H1 (cell line): ENCODE results near the gene MGAT5. TPM values are rescaled to one million over a fixed set of nuclear protein-coding genes. Genes with fewer than 3 reads are reported as not detected.

Source experiments
- CTCF ChIA-PET: fragments of 300-600 bp; sonication (Branson Sonifier 250); formaldehyde crosslinking; loops from one replicate; lab custom pipeline; 2021; ENCODE audit not compliant: partially characterized antibody; lab: Charles Lee
- POLR2A ChIA-PET: fragments of 300-600 bp; sonication (Branson Sonifier 250); formaldehyde crosslinking; loops from one replicate; lab custom pipeline; 2021; ENCODE audit warnings: inconsistent platforms; ENCODE audit not compliant: partially characterized antibody; lab: Charles Lee
- DNase-seq, 2 experiments: peaks; one replicate each; pipeline versions ENCODE4 v3.0.0 to v3.0.0-alpha.2; 2010 to 2022; ENCODE audit warnings: low spot score in 2 of 2, low read depth in 1 of 2, mixed read lengths in 1 of 2
- FAIRE-seq: peaks from 2 replicates; lab custom pipeline; 2011; peaks lifted over from hg19 to GRCh38; lab: Jason Lieb, UNC
- H2AFZ ChIP-seq: 2 replicates; pipeline ENCODE4 v1.8.1; 2012; ENCODE audit warnings: low read length, inconsistent platforms
- H2AK5ac ChIP-seq: 2 replicates; pipeline ENCODE4 v1.6.1; 2013; ENCODE audit warnings: low read depth, low read length
- H2BK120ac ChIP-seq: replicated peaks from 2 replicates; pipeline ENCODE3; 2013; ENCODE audit warnings: low read depth, low read length, inconsistent platforms
- H2BK12ac ChIP-seq: 2 replicates; pipeline ENCODE4 v1.6.1; 2013; ENCODE audit warnings: low read depth, low read length
- H2BK15ac ChIP-seq: 2 replicates; pipeline ENCODE4 v1.6.1; 2013; ENCODE audit warnings: low read length
- H2BK20ac ChIP-seq: 2 replicates; pipeline ENCODE4 v1.6.1; 2013; ENCODE audit warnings: low read length
- H2BK5ac ChIP-seq: 2 replicates; pipeline ENCODE4 v1.6.1; 2013; ENCODE audit warnings: low read depth, low read length
- H3K14ac ChIP-seq: 2 replicates; pipeline ENCODE4 v1.6.1; 2013; ENCODE audit warnings: inconsistent platforms; ENCODE audit not compliant: insufficient read length
- H3K18ac ChIP-seq: 2 replicates; pipeline ENCODE4 v1.6.1; 2013; ENCODE audit warnings: low read length; ENCODE audit errors: extremely low read depth
- H3K23ac ChIP-seq: 2 replicates; pipeline ENCODE4 v1.6.1; 2013; ENCODE audit warnings: inconsistent platforms; ENCODE audit not compliant: insufficient read length
- H3K23me2 ChIP-seq: 2 replicates; pipeline ENCODE4 v1.6.1; 2013; ENCODE audit warnings: low read depth, low read length
- H3K27ac ChIP-seq: 2 replicates; pipeline ENCODE4 v1.6.1; 2011; ENCODE audit warnings: low read depth, low read length, inconsistent platforms
- H3K27me3 ChIP-seq, 4 experiments: replicated peaks in 1 of 4; 1 replicate in 1 of 4; 2 replicates in 3 of 4; pipeline versions ENCODE4 v1.6.1 to v1.8.1; 2011 to 2013; ENCODE audit warnings: low read length in 3 of 4, mild to moderate bottlenecking in 3 of 4, inconsistent platforms in 2 of 4, mixed read lengths in 2 of 4, moderate library complexity in 1 of 4; ENCODE audit not compliant: control insufficient read depth in 3 of 4, insufficient read depth in 3 of 4; ENCODE audit errors: extremely low read depth in 1 of 4
- H3K36me3 ChIP-seq, 4 experiments: 2 replicates each; pipeline versions ENCODE4 v1.6.1 to v1.8.1; 2011 to 2013; ENCODE audit warnings: mild to moderate bottlenecking in 4 of 4, low read length in 3 of 4, moderate library complexity in 2 of 4, control low read depth in 1 of 4, inconsistent platforms in 1 of 4; ENCODE audit not compliant: insufficient read depth in 4 of 4, control insufficient read depth in 2 of 4
- H3K4ac ChIP-seq: replicated peaks from 2 replicates; pipeline ENCODE3; 2013; ENCODE audit warnings: low read length, low read depth, mixed read lengths, inconsistent platforms; ENCODE audit not compliant: insufficient read length
- H3K4me1 ChIP-seq, 4 experiments: replicated peaks in 1 of 4; 1 replicate in 1 of 4; 2 replicates in 3 of 4; pipeline versions ENCODE4 v1.6.1 to v1.8.1; 2011 to 2013; ENCODE audit warnings: low read length in 3 of 4, inconsistent platforms in 2 of 4, mixed read lengths in 1 of 4; ENCODE audit not compliant: insufficient read depth in 4 of 4, control insufficient read depth in 3 of 4
- H3K4me2 ChIP-seq, 2 experiments: 2 replicates each; pipeline versions ENCODE4 v1.6.1 to v1.8.1; 2011 to 2013; ENCODE audit warnings: low read depth in 2 of 2, low read length in 2 of 2, control low read depth in 1 of 2, inconsistent platforms in 1 of 2, mild to moderate bottlenecking in 1 of 2; ENCODE audit not compliant: insufficient read depth in 1 of 2
- H3K4me3 ChIP-seq, 4 experiments: fragments of 200-600, 300-600 bp in 1 of 4; sonication (generic), shearing (Covaris generic), sonication (Bioruptor Twin) in 1 of 4; 2 replicates each; pipeline versions ENCODE4 v1.5.1 to v1.8.1; 2011 to 2016; ENCODE audit warnings: low read length in 4 of 4, low read depth in 3 of 4, control low read depth in 2 of 4, inconsistent platforms in 2 of 4, mild to moderate bottlenecking in 2 of 4, mixed read lengths in 1 of 4, moderate library complexity in 1 of 4; ENCODE audit not compliant: insufficient read depth in 2 of 4; ENCODE audit errors: extremely low read depth in 1 of 4
- H3K56ac ChIP-seq: replicated peaks from 2 replicates; pipeline ENCODE3; 2013; ENCODE audit warnings: low read depth, mild to moderate bottlenecking, mixed read lengths, low read length, inconsistent platforms; ENCODE audit not compliant: insufficient read length
- H3K79me1 ChIP-seq: 2 replicates; pipeline ENCODE4 v1.6.1; 2013; ENCODE audit warnings: low read depth, low read length, control low read depth
- H3K79me2 ChIP-seq, 2 experiments: 2 replicates each; pipeline versions ENCODE4 v1.6.1 to v1.8.1; 2012 to 2013; ENCODE audit warnings: low read length in 2 of 2, mild to moderate bottlenecking in 2 of 2, inconsistent platforms in 1 of 2; ENCODE audit not compliant: insufficient read depth in 2 of 2, control insufficient read depth in 1 of 2
- H3K9ac ChIP-seq, 4 experiments: replicated peaks in 1 of 4; 1 replicate in 1 of 4; 2 replicates in 3 of 4; pipeline versions ENCODE4 v1.6.1 to v1.8.1; 2011 to 2013; ENCODE audit warnings: low read depth in 3 of 4, low read length in 3 of 4, control low read depth in 2 of 4, mild to moderate bottlenecking in 2 of 4, moderate library complexity in 2 of 4, inconsistent platforms in 1 of 4; ENCODE audit errors: extremely low read depth in 1 of 4
- H3K9me3 ChIP-seq, 2 experiments: 2 replicates each; pipeline versions ENCODE4 v1.6.1 to v1.8.1; 2012 to 2013; ENCODE audit warnings: mild to moderate bottlenecking in 2 of 2, moderate library complexity in 2 of 2, control low read depth in 1 of 2, inconsistent platforms in 1 of 2, low read depth in 1 of 2, low read length in 1 of 2, mixed read lengths in 1 of 2; ENCODE audit not compliant: insufficient read depth in 2 of 2
- H4K20me1 ChIP-seq, 2 experiments: replicated peaks in 1 of 2; 2 replicates each; pipeline versions ENCODE3 to v1.8.1; 2011 to 2013; ENCODE audit warnings: inconsistent platforms in 2 of 2, low read length in 2 of 2, mild to moderate bottlenecking in 1 of 2; ENCODE audit not compliant: insufficient read depth in 2 of 2, control insufficient read depth in 1 of 2
- H4K5ac ChIP-seq: 2 replicates; pipeline ENCODE4 v1.6.1; 2013; ENCODE audit warnings: low read length, low read depth, mixed read lengths, inconsistent platforms; ENCODE audit not compliant: insufficient read length
- H4K8ac ChIP-seq: 2 replicates; pipeline ENCODE4 v1.8.0; 2013; ENCODE audit warnings: mild to moderate bottlenecking, moderate library complexity, low read length, inconsistent platforms; ENCODE audit not compliant: insufficient read depth; ENCODE audit errors: extremely low read depth
- H4K91ac ChIP-seq: replicated peaks from 2 replicates; pipeline ENCODE3; 2013; ENCODE audit warnings: low read length, mixed read lengths, inconsistent platforms; ENCODE audit not compliant: insufficient read length
- BACH1 ChIP-seq: IDR thresholded peaks from 2 replicates; pipeline ENCODE4 v1.6.1; 2012; ENCODE audit warnings: low read length, improper control_type of control experiment
- BCL11A ChIP-seq, 2 experiments: IDR thresholded peaks; one replicate each; pipeline ENCODE4 v1.6.1; 2011; ENCODE audit warnings: low read depth in 2 of 2, low read length in 2 of 2, mild to moderate bottlenecking in 2 of 2
- SIN3A ChIP-seq, 2 experiments: IDR thresholded peaks in 1 of 2; conservative IDR thresholded peaks in 1 of 2; 2 replicates each; pipeline ENCODE4 v1.6.1; 2011 to 2012; ENCODE audit warnings: low read length in 2 of 2, improper control_type of control experiment in 1 of 2, low read depth in 1 of 2, mild to moderate bottlenecking in 1 of 2
- SIX5 ChIP-seq: IDR thresholded peaks from 2 replicates; pipeline ENCODE4 v1.6.1; 2011; ENCODE audit warnings: mild to moderate bottlenecking, low read depth, low read length
- WGBS, 2 experiments: shearing (Covaris generic) in 1 of 2; methylation state at CpG; one replicate each; pipeline versions ENCODE4 v1.1.6 to v1.1.7; 2013 to 2015; ENCODE audit warnings: low lambda C conversion rate in 2 of 2, mixed read lengths in 2 of 2, inconsistent platforms in 1 of 2, low coverage in 1 of 2, missing lambda C conversion rate in 1 of 2; ENCODE audit not compliant: insufficient replicate concordance in 2 of 2, insufficient coverage in 1 of 2, insufficient read length in 1 of 2; ENCODE audit errors: extremely low coverage in 1 of 2, missing lambda C conversion rate in 1 of 2; 5-methylcytosine and 5-hydroxymethylcytosine counted together
- polyA plus RNA-seq, 7 experiments: library from polyadenylated mRNA; depleted of rRNA in 3 of 7; stranded (reverse) in 5 of 7; unstranded in 2 of 7; fragments of >200 nt in 5 of 7; fragments of 200-250 nt in 2 of 7; gene quantifications; 1 replicate in 5 of 7; 2 replicates in 1 of 7; 4 replicates in 1 of 7; pipeline versions ENCODE4 v1.2.1 to v1.2.3, GENCODE V29; 2011 to 2013; ENCODE audit warnings: missing spikeins in 2 of 7, mixed read lengths in 2 of 7
- total RNA-seq: library from RNA; stranded (reverse); fragmentation: NEBNext Ultra II Directional; extraction: Animal tissue kit (Norgen Biotek cat#: 25700); gene quantifications from 2 replicates; pipeline ENCODE4 v1.2.1, GENCODE V29; 2021

MGAT5 gene
- total and polyA plus RNA-seq, 2 of the 8 experiments (the other 6 are each of a cell fraction or from before 2014, with no cell fraction given) = 11.2 to 49.2 TPM

DNA sequence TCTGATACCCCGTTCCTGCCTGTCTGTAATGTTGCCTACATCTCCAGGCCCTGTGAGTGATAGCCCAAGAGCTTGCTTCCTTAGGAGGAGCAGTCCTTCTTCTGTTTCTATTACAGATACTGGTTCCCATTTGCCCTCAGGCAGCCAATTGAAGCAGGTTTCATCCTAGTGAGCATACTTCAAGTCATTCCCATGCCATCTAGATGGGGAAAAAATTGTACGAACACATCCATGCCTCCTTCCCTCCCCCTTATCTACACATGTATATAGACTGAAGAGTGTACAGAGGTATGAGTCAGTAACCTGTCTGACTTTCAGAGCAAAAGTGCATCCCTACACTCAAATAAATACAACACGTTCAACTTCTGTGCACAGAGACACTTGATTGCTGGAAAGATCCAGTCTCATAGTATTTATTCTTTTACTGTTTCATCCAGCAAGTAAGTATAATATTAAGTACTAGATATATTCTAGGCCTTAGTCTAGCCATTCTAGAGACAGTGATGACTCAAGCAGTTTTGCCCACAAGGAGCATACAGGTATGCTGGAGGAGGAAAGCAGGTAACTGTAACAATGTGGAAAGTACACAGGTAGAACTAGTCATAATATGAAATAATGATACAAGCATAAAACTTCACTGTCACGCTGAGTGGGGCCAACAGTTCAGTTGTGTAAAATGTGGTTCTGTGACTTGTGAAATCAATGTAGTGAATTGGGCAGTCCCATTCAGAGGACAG, 153.4 kb downstream of the MGAT5 start:
- no peak overlapping the region for H3K9ac ChIP-seq
- H2BK120ac ChIP-seq = no peak overlapping the region
- no peak overlapping the region for H2BK15ac ChIP-seq
- peaks cover 0 to 9% (median 0%) of the 10 kb centered on the region in 4 experiments; a peak in 2 of 8 replicates for H3K36me3 ChIP-seq
- H2BK20ac ChIP-seq = no peak overlapping the region
- H4K20me1 ChIP-seq = no peaks in the 10 kb centered on the region
- H3K56ac ChIP-seq = no peak overlapping the region
- H2BK5ac ChIP-seq = no peak overlapping the region
- H3K18ac ChIP-seq = no peak overlapping the region
- no peak overlapping the region for H3K27ac ChIP-seq
- H3K4ac ChIP-seq = no peak overlapping the region
- H3K79me1 ChIP-seq = no peaks in the 10 kb centered on the region
- H4K5ac ChIP-seq = no peak overlapping the region
- no peak overlapping the region for H3K23ac ChIP-seq
- no peak for FAIRE-seq
- H3K23me2 ChIP-seq = no peaks in the 10 kb centered on the region
- peaks cover 0 to 5% (median 0%) of the 10 kb centered on the region in 4 experiments; a peak in 1 of 7 replicates for H3K4me1 ChIP-seq
- H4K91ac ChIP-seq = no peak overlapping the region
- no peak overlapping the region for H4K8ac ChIP-seq
- H3K14ac ChIP-seq = no peak overlapping the region
- no peaks in the 10 kb centered on the region for H3K79me2 ChIP-seq
- POLR2A ChIA-PET = no interaction called here
- no peak for DNase-seq
- H3K4me2 ChIP-seq = no peak overlapping the region
- no peak overlapping the region for H2AK5ac ChIP-seq
- H2AFZ ChIP-seq = no peak overlapping the region
- CTCF ChIA-PET = interaction anchor here (1.2 to 1.8 kb wide), 3 partner anchors 15 to 44 kb away, joined by 3 to 7 read pairs (median 4); no protein-coding TSS in a partner anchor
- no peaks in the 10 kb centered on the region for H3K9me3 ChIP-seq
- H2BK12ac ChIP-seq = no peak overlapping the region
- 92% methylated on average over 4 of the region's 4 CpGs; no CpG with 5 or more reads in 1 of the 2 experiments for WGBS, 2 experiments
- H3K4me3 ChIP-seq = no peak overlapping the region
- H3K27me3 ChIP-seq = no peaks in the 10 kb centered on the region
- TF ChIP-seq BCL11A (IDR thresholded peaks at IDR 0.05; ENCODE audit: low read depth in 2 of 2, low read length in 2 of 2) (no peak), SIX5 (no peak), SIN3A (conservative IDR thresholded peaks at IDR 0.05 in 1 of 2, IDR thresholded peaks at IDR 0.05 in 1 of 2; ENCODE audit: low read depth in 1 of 2, low read length in 2 of 2) (no peak), BACH1 (no peak)
